COLO668 (cell line): ENCODE data around the gene IBTK.
A peak's percentile ranks its signal among the peaks of the same experiment; 100 is the strongest.
"Not testable (repeated sequence)": the region's sequence is repeated elsewhere in the genome, so short reads cannot be mapped to it uniquely, and the experiment has no call there.

ENCODE experiments used
- DNase-seq: peaks from one replicate; lab custom pipeline; 2025; ENCODE audit not compliant: unreplicated experiment; lab: John Stamatoyannopoulos, UW

Gene IBTK

GRCh38 chr6:82247505-82248272 lies at the start of gene IBTK:
TSS of gene IBTK (minus strand) at chr6:82247744. CDS start at chr6:82240486, 7,258 bp downstream.
- DNase-seq, result peak; percentile 84

- no peak for DNase-seq
These were observed 36.3 kb upstream of the IBTK start for GRCh38 chr6:82283771-82284410.

GRCh38 chr6:82281550-82281949 lies 34.0 kb upstream of the IBTK start:
- DNase-seq, result not testable (repeated sequence)

GRCh38 chr6:82277686-82278085 lies 30.1 kb upstream of the IBTK start:
- DNase-seq, result no peak

GRCh38 chr6:82275686-82276085 lies 28.1 kb upstream of the IBTK start:
- DNase-seq, result no peak

GRCh38 chr6:82273295-82273694 lies 25.8 kb upstream of the IBTK start:
- no peak for DNase-seq

- no peak for DNase-seq
These were observed 23.5 kb upstream of the IBTK start for GRCh38 chr6:82270881-82271635.

GRCh38 chr6:82268301-82268846 lies 20.8 kb upstream of the IBTK start:
- DNase-seq, result no peak

- no peak for DNase-seq
These were observed 17.3 kb upstream of the IBTK start for GRCh38 chr6:82264824-82265223.

GRCh38 chr6:82264321-82264720 lies 16.8 kb upstream of the IBTK start:
- DNase-seq, result no peak

GRCh38 chr6:82263916-82264315 lies 16.4 kb upstream of the IBTK start:
- no peak for DNase-seq

- DNase-seq, result no peak
These were observed 13.6 kb upstream of the IBTK start for GRCh38 chr6:82260997-82261732.

- no peak for DNase-seq
These were observed 11.8 kb upstream of the IBTK start for GRCh38 chr6:82259389-82259788.

GRCh38 chr6:82257088-82257774 lies 9.7 kb upstream of the IBTK start:
- no peak for DNase-seq

GRCh38 chr6:82254722-82255121 lies 7.2 kb upstream of the IBTK start:
- DNase-seq, result not testable (repeated sequence)

- DNase-seq, result no peak
These were observed 4.4 kb upstream of the IBTK start for GRCh38 chr6:82251942-82252341.

- DNase-seq, result no peak
These were observed 2.1 kb upstream of the IBTK start for GRCh38 chr6:82249381-82250253.

- DNase-seq, result peak; percentile 52
These were observed 760 bp upstream of the IBTK start for GRCh38 chr6:82248273-82248735.

GRCh38 chr6:82246802-82247504 lies 591 bp downstream of the IBTK start:
- peak; percentile 56 for DNase-seq
